Natural killer cell (primary cell): Measurements from ENCODE around the gene FANCD2. TPM values are rescaled to one million over a fixed set of nuclear protein-coding genes. Genes with fewer than 3 reads are reported as not detected.

ENCODE experiments used
- ATAC-seq, 3 donors: fragments of 150-1000 bp in 2 of 3; fragments of 200-7000 bp in 1 of 3; cut with Tn5 transposase; 1 replicate in 1 of 3; 2 replicates in 2 of 3; pipeline ENCODE4 v1.10.0; 2021; ENCODE audit warnings: mild to moderate bottlenecking in 2 of 3, moderate library complexity in 2 of 3
- DNase-seq, 2 donors: peaks; one replicate each; pipeline versions ENCODE4 v3.0.0 to v3.0.0-alpha.2; 2013 to 2021; ENCODE audit warnings: mixed read lengths in 1 of 2
- H3K27ac ChIP-seq: one replicate; pipeline ENCODE4 v1.5.1; 2013; ENCODE audit warnings: mild to moderate bottlenecking, low read length
- H3K27me3 ChIP-seq: one replicate; pipeline ENCODE4 v1.6.1; 2013; ENCODE audit warnings: low read length; ENCODE audit not compliant: control insufficient read depth, insufficient read depth
- H3K36me3 ChIP-seq: one replicate; pipeline ENCODE4 v1.6.1; 2013; ENCODE audit warnings: low read length; ENCODE audit not compliant: control insufficient read depth, insufficient read depth
- H3K4me1 ChIP-seq: one replicate; pipeline ENCODE4 v1.6.1; 2013; ENCODE audit warnings: low read length; ENCODE audit not compliant: control insufficient read depth, insufficient read depth
- H3K4me3 ChIP-seq: one replicate; pipeline ENCODE4 v1.5.1; 2013; ENCODE audit warnings: low read length
- H3K9me3 ChIP-seq: one replicate; pipeline ENCODE4 v1.6.1; 2013; ENCODE audit warnings: low read length; ENCODE audit not compliant: control insufficient read depth, insufficient read depth
- H3K27ac Mint-ChIP-seq, 2 donors: one replicate each; pipeline ENCODE4 v1.8.0; 2022; ENCODE audit warnings: mild to moderate bottlenecking in 2 of 2, mixed read lengths in 2 of 2, moderate library complexity in 1 of 2
- H3K27me3 Mint-ChIP-seq, 2 donors: one replicate each; pipeline ENCODE4 v1.8.0; 2022; ENCODE audit warnings: low read depth in 2 of 2, mixed read lengths in 2 of 2
- H3K36me3 Mint-ChIP-seq: one replicate; pipeline ENCODE4 v1.8.0; 2022; ENCODE audit warnings: mixed read lengths
- H3K4me1 Mint-ChIP-seq, 2 donors: one replicate each; pipeline ENCODE4 v1.8.0; 2022; ENCODE audit warnings: mixed read lengths in 2 of 2
- H3K4me3 Mint-ChIP-seq: one replicate; pipeline ENCODE4 v1.8.0; 2022; ENCODE audit warnings: mild to moderate bottlenecking, moderate library complexity, mixed read lengths
- H3K9me3 Mint-ChIP-seq, 2 donors: one replicate each; pipeline ENCODE4 v1.8.0; 2022; ENCODE audit warnings: mixed read lengths in 2 of 2
- CTCF ChIP-seq: fragments of 200-600 bp; IDR thresholded peaks from one replicate; pipeline ENCODE4 v1.8.0; 2022; ENCODE audit warnings: antibody characterized with exemption
- WGBS: methylation state at CpG from one replicate; pipeline ENCODE4 v1.1.7; 2013; ENCODE audit warnings: missing lambda C conversion rate; ENCODE audit not compliant: insufficient coverage; 5-methylcytosine and 5-hydroxymethylcytosine counted together
- intact Hi-C: fragments of 100-400 bp; cut with micrococcal nuclease; formaldehyde crosslinking; loops from one replicate; pipeline ENCODE4 v1.14.2; 2022
- total RNA-seq, 4 donors: library from RNA; stranded (reverse); fragments of 120-200 nt in 1 of 4; gene quantifications; one replicate each; pipeline versions ENCODE4 v1.2.3 to v1.2.4, GENCODE V29; 2013 to 2022

FANCD2 gene
- total RNA-seq, 3 donors from 2014 or later (not counting 1 experiment from before 2014, with no cell fraction given), result 9.0 to 15.7 (median 14.6) TPM

- no peak for DNase-seq
- Histone ChIP-seq H3K27ac (no peak overlapping the region), H3K4me3 (no peak overlapping the region), H3K4me1 (no peaks in the 10 kb centered on the region), H3K36me3 (peaks cover 1% of the 10 kb centered on the region), H3K9me3 (no peaks in the 10 kb centered on the region), H3K27me3 (no peaks in the 10 kb centered on the region)
- H3K4me3 Mint-ChIP-seq, result no peak overlapping the region
- H3K36me3 Mint-ChIP-seq, result peaks cover 9% of the 10 kb centered on the region
- H3K9me3 Mint-ChIP-seq, result no peaks in the 10 kb centered on the region
- H3K27ac Mint-ChIP-seq, result no peak overlapping the region
- TF ChIP-seq CTCF, result no peak
- no peaks in the 10 kb centered on the region for H3K4me1 Mint-ChIP-seq
- intact Hi-C loops, result no loop called here
- no peaks in the 10 kb centered on the region for H3K27me3 Mint-ChIP-seq
- ATAC-seq, result no peak
- 100% methylated on average over 1 of the region's 3 CpGs for WGBS
These were observed 67.4 kb downstream of the FANCD2 start for GRCh38 chr3:10093678-10094077.

DNA sequence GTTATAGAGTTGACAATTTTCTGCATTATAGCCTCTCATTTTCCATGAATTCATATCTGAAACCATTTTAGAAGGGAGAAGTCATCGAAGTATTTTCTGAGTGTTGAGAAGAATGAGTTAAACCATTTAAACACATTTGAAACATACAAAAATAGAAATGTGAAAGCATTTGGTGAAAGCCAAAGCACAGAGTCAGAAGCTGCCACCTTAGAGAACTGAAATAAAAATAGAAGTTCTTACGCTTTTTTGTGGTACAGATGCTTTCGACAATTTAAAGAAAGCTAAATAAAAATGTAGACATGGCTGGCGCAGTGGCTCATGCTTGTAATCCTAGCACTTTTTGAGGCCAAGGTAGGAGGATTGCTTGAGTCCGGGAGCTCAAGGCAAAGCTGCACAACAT lies 72.8 kb downstream of the FANCD2 start:
- H3K27ac ChIP-seq, result no peak overlapping the region
- no peaks in the 10 kb centered on the region for H3K4me1 ChIP-seq
- H3K4me3 ChIP-seq, result no peak overlapping the region
- no peaks in the 10 kb centered on the region for H3K9me3 ChIP-seq
- no peaks in the 10 kb centered on the region for H3K36me3 ChIP-seq
- DNase-seq, result no peak
- H3K27me3 ChIP-seq, result no peaks in the 10 kb centered on the region
- H3K4me1 Mint-ChIP-seq, result no peaks in the 10 kb centered on the region
- intact Hi-C loops, result no loop called here
- H3K36me3 Mint-ChIP-seq, result no peaks in the 10 kb centered on the region
- H3K27ac Mint-ChIP-seq, result no peak overlapping the region
- 93% methylated on average over 4 of the region's 5 CpGs for WGBS
- no peaks in the 10 kb centered on the region for H3K27me3 Mint-ChIP-seq
- H3K4me3 Mint-ChIP-seq, result no peak overlapping the region
- TF ChIP-seq CTCF, result no peak
- no peaks in the 10 kb centered on the region for H3K9me3 Mint-ChIP-seq
- no peak for ATAC-seq

- 100% methylated on average over 1 of the region's 2 CpGs for WGBS
- Histone ChIP-seq H3K4me1 (no peaks in the 10 kb centered on the region), H3K9me3 (no peaks in the 10 kb centered on the region), H3K36me3 (no peaks in the 10 kb centered on the region), H3K27me3 (no peaks in the 10 kb centered on the region), H3K27ac (no peak overlapping the region), H3K4me3 (no peak overlapping the region)
- H3K36me3 Mint-ChIP-seq, result no peaks in the 10 kb centered on the region
- intact Hi-C loops, result no loop called here
- no peak for TF ChIP-seq CTCF
- H3K4me3 Mint-ChIP-seq, result no peak overlapping the region
- H3K27ac Mint-ChIP-seq, result no peak overlapping the region
- no peaks in the 10 kb centered on the region for H3K9me3 Mint-ChIP-seq
- no peaks in the 10 kb centered on the region for H3K27me3 Mint-ChIP-seq
- no peaks in the 10 kb centered on the region for H3K4me1 Mint-ChIP-seq
- DNase-seq (no peak), ATAC-seq (no peak)
These were observed 80.7 kb downstream of the FANCD2 start for GRCh38 chr3:10106919-10107318.

- Histone ChIP-seq H3K4me3 (no peak within 1 kb of the TSS), H3K4me1 (no peaks in the 10 kb centered on the region), H3K27me3 (no peaks in the 10 kb centered on the region), H3K36me3 (no peaks in the 10 kb centered on the region), H3K9me3 (no peaks in the 10 kb centered on the region), H3K27ac (no peak within 1 kb of the TSS)
- DNase-seq (no peak), ATAC-seq (no peak)
- H3K4me1 Mint-ChIP-seq, result no peaks in the 10 kb centered on the region
- H3K27ac Mint-ChIP-seq, result no peak within 1 kb of the TSS
- no peak within 1 kb of the TSS for H3K4me3 Mint-ChIP-seq
- no peaks in the 10 kb centered on the region for H3K9me3 Mint-ChIP-seq
- no peaks in the 10 kb centered on the region for H3K27me3 Mint-ChIP-seq
- WGBS, result 92% methylated on average over 28 of the region's 28 CpGs
- intact Hi-C loops, result no loop called here
- TF ChIP-seq CTCF, result no peak
- no peaks in the 10 kb centered on the region for H3K36me3 Mint-ChIP-seq
These were observed 81.9 kb downstream of the FANCD2 start, which contains the start of gene FANCD2OS for GRCh38 chr3:10108091-10108490. Gene FANCD2OS (minus strand): TSS chr3:10108255. CDS start chr3:10104774, 3,481 bp downstream.
